Muscle layer of colon (tissue), 2 donors: ENCODE data around the gene TPD52L1.

Experiments used
- H3K27ac ChIP-seq: one replicate; pipeline ENCODE4 v1.7.0; 2013; ENCODE audit warnings: low read depth, mild to moderate bottlenecking, low read length, moderate library complexity
- H3K27me3 ChIP-seq, 2 donors: one replicate each; pipeline ENCODE4 v1.7.0; 2013; ENCODE audit warnings: low read length in 2 of 2, mild to moderate bottlenecking in 2 of 2; ENCODE audit not compliant: insufficient read depth in 2 of 2, control insufficient read depth in 1 of 2
- H3K36me3 ChIP-seq: one replicate; pipeline ENCODE4 v1.7.0; 2013; ENCODE audit warnings: mild to moderate bottlenecking, low read length; ENCODE audit not compliant: insufficient read depth
- H3K4me1 ChIP-seq: one replicate; pipeline ENCODE4 v1.7.0; 2013; ENCODE audit warnings: mild to moderate bottlenecking, low read length; ENCODE audit not compliant: insufficient read depth
- H3K4me3 ChIP-seq, 2 donors: one replicate each; pipeline ENCODE4 v1.7.0; 2013; ENCODE audit warnings: low read length in 2 of 2, low read depth in 1 of 2, mild to moderate bottlenecking in 1 of 2, moderate library complexity in 1 of 2
- H3K9ac ChIP-seq: one replicate; pipeline ENCODE4 v1.7.0; 2013; ENCODE audit warnings: low read length
- H3K9me3 ChIP-seq: one replicate; pipeline ENCODE4 v1.7.0; 2013; ENCODE audit warnings: mild to moderate bottlenecking, low read length
- donor health status: abdominal sarcoma.
- donor health status: Adenocarcinoma of cecum.

Gene TPD52L1, protein sequence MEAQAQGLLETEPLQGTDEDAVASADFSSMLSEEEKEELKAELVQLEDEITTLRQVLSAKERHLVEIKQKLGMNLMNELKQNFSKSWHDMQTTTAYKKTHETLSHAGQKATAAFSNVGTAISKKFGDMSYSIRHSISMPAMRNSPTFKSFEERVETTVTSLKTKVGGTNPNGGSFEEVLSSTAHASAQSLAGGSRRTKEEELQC

DNA sequence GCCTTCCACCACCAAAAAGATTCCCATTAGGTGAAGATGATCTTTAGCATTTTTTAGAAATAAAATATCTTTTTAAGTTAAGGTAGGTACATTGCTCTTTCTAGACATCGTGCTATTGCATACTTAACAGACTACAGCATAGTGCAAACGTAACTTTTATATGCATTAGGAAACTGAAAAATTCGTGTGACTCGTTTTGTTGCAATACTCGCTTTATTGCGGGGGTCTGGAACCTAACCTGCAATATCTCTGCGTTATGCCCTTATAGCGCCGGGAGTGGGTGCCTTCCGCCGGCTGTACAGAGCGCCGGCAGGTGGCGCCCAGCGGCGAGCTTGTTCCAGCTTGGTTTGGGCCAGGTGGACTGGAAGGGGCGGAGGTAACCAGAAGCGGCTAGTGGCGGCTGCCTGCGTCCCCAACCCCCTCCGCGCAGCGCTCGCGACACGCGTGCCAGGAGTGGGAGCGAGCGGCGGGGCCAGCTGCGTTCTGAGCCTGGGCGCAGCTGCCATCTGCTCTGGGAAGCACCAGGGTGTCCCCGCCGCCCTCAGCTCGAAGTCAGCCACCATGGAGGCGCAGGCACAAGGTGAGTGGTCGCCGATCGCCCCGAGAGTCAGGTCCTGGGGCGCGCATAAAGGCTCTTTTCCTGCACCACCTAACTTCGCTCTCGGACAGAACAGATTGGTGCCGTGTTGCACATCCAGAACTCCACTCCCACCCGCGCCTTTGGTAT lies at the start of gene TPD52L1:
TPD52L1 (plus strand) TSS at position 383 of the 727 bp plus-strand sequence; CDS start at position 562, 179 bp downstream.
- H3K9me3 ChIP-seq = no peaks in the 10 kb centered on the region
- H3K36me3 ChIP-seq = no peaks in the 10 kb centered on the region
- H3K27ac ChIP-seq = peak within 1 kb of the TSS; percentile 91
- peak within 1 kb of the TSS; percentile 28 for H3K9ac ChIP-seq
- peaks cover 6% of the 10 kb centered on the region for H3K4me1 ChIP-seq
- H3K4me3 ChIP-seq = peak within 1 kb of the TSS; percentile 83 to 91
- no peaks in the 10 kb centered on the region for H3K27me3 ChIP-seq

DNA sequence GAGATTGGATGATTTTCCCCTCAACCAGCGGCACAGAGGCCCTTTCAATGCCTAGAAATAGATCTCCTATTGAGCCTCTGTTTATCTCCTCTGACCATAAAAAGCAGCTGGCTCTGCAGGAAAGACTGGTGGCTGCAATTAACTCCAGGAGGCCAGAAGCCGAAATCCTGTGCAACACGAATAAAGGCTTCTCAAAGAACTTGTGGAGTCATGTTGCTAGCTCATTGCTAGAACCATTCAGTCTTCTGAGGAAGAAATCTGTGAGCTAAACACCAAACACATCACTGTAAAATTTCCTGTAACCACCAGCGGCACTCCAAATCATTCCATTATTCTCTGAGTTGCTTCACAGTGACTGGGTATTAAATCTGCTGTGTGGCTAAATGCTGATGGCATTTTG lies 49.1 kb upstream of the TPD52L1 start:
- H3K27ac ChIP-seq = peak overlapping the region; percentile 29
- H3K4me1 ChIP-seq = peaks cover 44% of the 10 kb centered on the region
- no peak overlapping the region for H3K4me3 ChIP-seq
- no peaks in the 10 kb centered on the region for H3K9me3 ChIP-seq
- H3K27me3 ChIP-seq = no peaks in the 10 kb centered on the region
- no peaks in the 10 kb centered on the region for H3K36me3 ChIP-seq
- H3K9ac ChIP-seq = no peak overlapping the region

DNA sequence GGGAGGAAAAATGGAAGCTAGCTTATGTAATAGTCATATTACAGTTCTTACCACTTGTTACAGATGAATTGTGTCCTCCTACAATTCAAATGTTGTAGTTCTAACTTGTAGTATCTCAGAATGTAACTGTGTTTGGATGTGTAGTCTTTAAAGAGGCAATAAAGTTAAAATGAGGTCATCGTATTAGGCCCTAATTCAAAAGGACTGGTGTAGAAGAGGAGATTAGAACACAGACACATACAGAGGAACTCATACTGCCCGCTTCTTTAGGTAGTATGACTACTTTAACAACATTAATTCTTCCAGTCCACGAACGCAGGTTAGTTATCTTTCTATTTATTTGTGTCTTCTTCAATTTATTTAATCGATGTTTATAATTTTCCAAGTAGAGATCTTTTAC lies 46.5 kb upstream of the TPD52L1 start:
- Histone ChIP-seq H3K27ac (no peak overlapping the region), H3K9ac (no peak overlapping the region), H3K4me1 (peaks cover 22% of the 10 kb centered on the region), H3K9me3 (peaks cover 10% of the 10 kb centered on the region), H3K27me3 (no peaks in the 10 kb centered on the region), H3K4me3 (no peak overlapping the region), H3K36me3 (no peaks in the 10 kb centered on the region)

DNA sequence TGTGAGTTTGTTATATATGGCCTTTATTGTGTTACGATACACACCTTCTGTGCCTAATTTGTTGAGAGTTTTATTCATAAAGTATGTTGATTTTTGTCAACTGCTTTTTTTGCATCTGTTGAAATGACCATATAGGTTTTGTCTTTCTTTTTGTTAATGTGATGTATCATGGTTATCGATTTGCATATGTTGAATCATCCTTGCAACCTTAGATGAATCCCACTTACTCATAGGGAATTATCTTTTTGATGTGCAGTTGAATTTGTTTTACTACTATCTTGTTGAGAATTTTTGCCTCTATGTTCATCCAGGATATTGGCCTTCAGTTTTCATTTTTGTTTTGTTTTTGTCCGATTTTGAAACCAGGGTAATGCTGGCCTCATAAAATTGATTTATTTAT lies 45.7 kb upstream of the TPD52L1 start:
- Histone ChIP-seq H3K4me3 (no peak overlapping the region), H3K9ac (no peak overlapping the region), H3K9me3 (peaks cover 10% of the 10 kb centered on the region), H3K4me1 (peaks cover 16% of the 10 kb centered on the region), H3K36me3 (no peaks in the 10 kb centered on the region), H3K27me3 (no peaks in the 10 kb centered on the region), H3K27ac (no peak overlapping the region)

DNA sequence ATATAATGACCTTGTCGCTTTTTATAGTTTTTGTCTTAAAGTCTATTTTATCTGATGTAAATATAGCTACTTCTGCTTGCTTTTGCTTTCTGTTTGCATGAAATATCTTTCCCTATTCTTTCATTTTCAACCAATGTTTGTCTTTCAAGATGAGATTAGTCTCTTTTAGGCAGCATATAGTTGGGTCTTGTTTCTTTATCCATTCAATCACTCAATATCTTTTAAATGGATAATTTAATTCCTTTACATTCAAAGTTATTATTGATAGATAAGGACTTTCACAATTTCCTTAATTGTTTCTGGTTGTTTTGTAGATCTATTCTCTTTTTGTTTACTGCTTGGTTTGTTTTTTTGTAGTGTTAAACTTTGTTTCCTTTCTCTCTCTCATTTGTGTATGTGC lies 43.5 kb upstream of the TPD52L1 start:
- Histone ChIP-seq H3K9ac (no peak overlapping the region), H3K4me1 (no peaks in the 10 kb centered on the region)

DNA sequence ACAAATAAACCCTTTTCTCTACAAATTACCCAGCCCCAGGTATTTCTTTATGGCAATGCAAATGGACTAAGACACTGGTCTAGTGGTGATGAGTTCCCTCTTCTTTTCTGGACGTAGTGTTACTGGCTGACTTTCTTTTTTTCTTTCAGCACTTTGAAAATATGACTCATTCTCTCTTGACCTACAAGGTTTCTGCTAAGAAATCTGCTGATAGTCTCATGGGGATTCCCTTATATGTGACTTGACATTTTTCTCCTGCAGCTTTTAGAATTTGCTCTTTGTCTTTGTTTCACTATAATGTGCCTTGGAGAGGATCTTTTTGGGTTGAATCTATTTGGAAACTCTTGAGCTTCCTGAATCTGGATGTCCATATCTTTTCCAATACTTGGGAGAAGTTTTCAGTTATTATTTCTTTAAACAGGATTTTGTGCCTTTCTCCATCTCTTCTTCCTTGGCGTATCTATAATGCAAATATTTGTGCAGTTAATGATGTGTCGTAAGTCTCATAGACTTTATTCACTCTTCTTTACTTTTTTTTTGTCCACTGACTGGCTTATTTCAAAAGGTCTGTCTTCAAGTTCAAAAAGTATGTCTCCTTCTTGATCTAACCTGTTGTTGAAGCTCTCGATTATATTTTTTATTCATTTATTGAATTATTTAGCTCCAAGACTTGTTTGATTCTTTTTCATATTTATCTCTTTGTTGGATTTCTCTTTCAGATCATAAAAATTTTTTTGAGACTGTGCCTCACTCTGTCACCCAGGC lies 42.2 kb upstream of the TPD52L1 start:
- Histone ChIP-seq H3K9me3 (peaks cover 10% of the 10 kb centered on the region), H3K36me3 (no peaks in the 10 kb centered on the region)

More for the DNA sequence above, 43.5 kb upstream of the TPD52L1 start:
- Histone ChIP-seq H3K36me3 (no peaks in the 10 kb centered on the region), H3K4me3 (no peak overlapping the region), H3K9me3 (peaks cover 10% of the 10 kb centered on the region), H3K27ac (no peak overlapping the region), H3K27me3 (no peaks in the 10 kb centered on the region)

DNA sequence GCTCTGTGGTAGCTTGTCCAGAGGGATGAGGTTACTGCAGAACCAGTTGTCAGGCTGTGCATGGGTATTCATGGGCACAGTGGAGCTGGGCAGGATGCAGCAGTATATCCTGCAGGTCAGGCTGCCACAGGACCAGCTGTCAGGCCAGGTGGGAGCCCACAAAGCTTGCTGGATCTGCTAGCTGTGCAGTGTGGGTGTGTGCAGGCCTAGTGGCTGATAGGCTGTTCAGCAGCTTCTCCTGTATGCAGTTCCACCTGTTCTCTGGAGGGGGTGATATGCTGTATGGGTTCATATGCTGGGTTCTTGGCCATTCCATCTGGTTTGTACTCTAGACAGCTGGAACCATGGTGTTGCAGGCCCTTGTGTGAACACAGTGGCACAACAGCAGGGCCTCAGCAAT lies 40.6 kb upstream of the TPD52L1 start:
- Histone ChIP-seq H3K9me3 (peaks cover 10% of the 10 kb centered on the region), H3K9ac (no peak overlapping the region), H3K36me3 (no peaks in the 10 kb centered on the region), H3K4me3 (no peak overlapping the region), H3K27ac (no peak overlapping the region), H3K4me1 (no peaks in the 10 kb centered on the region), H3K27me3 (no peaks in the 10 kb centered on the region)

More for the DNA sequence above, 42.2 kb upstream of the TPD52L1 start:
- Histone ChIP-seq H3K27ac (no peak overlapping the region), H3K4me3 (no peak overlapping the region), H3K9ac (no peak overlapping the region), H3K27me3 (no peaks in the 10 kb centered on the region), H3K4me1 (no peaks in the 10 kb centered on the region)

DNA sequence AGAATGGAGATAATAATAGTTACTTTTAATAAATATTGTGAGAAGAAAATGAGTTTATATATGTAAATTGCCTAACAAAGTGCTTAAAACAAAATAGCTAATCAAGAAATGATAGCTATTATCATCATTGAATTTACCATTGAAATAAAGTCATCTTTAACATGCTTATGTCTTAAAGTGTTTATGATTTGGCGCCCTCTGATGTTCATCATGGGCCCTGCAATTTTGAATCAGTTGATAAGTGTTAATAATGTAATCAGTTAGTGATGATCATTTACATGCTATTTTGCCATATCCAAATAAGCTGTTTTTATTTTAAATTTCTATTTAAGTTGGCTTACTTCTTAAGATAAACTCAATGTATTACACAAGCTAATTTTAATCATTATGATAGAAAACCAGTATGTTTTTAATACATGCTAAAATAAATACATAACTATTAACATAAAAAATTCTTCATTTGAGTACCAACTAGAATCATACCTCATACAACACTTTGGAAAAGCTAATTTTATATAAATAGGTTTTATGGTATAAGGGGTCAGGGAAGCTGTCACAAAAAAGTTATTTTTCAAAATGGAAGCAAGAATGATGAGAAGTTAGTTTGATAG lies 39.2 kb upstream of the TPD52L1 start:
- H3K9ac ChIP-seq = no peak overlapping the region
- no peaks in the 10 kb centered on the region for H3K36me3 ChIP-seq
- H3K27ac ChIP-seq = no peak overlapping the region
- peaks cover 10% of the 10 kb centered on the region for H3K9me3 ChIP-seq
- H3K27me3 ChIP-seq = no peaks in the 10 kb centered on the region
- H3K4me1 ChIP-seq = no peaks in the 10 kb centered on the region
- H3K4me3 ChIP-seq = no peak overlapping the region

DNA sequence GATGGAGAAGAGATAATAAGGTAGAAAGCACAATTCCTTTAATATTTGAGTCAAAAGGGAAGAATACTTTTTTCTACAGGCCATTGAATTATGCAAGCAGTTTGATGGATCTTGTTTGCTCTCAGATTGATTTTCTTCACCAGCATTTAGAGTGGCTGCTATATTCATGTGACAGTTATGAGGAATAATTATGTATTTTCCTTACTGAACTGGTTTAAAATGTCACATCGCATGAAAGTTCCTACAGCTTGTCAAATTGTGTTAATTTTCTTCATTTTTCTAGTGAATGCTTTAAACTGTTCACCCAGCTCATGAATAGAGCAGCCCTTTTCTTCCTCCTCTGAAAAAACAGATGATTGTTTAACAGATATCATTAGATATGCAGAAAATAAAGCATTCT lies 37.4 kb upstream of the TPD52L1 start:
- Histone ChIP-seq H3K27me3 (no peaks in the 10 kb centered on the region), H3K9me3 (peaks cover 5% of the 10 kb centered on the region), H3K4me1 (no peaks in the 10 kb centered on the region), H3K36me3 (no peaks in the 10 kb centered on the region), H3K9ac (no peak overlapping the region), H3K4me3 (no peak overlapping the region), H3K27ac (no peak overlapping the region)

DNA sequence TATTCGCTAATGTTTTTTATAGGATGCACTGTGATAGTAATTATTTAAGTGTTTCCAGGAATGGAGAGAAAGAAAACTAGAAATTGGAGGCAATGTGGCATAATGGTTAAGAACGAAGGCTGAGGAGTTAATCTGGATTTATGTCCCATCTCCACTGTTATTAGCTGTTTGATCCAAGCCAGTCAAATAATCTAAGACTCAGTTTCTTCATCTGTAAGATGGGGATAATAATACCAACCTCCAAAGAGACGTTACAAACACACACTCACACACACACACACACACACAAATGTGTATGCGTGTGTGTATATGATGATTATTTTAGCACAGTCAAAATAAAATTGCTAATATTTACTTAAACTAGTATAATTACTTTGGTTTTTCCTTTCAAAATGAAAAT lies 36.9 kb upstream of the TPD52L1 start:
- no peaks in the 10 kb centered on the region for H3K4me1 ChIP-seq
- no peaks in the 10 kb centered on the region for H3K27me3 ChIP-seq
- H3K4me3 ChIP-seq = no peak overlapping the region
- H3K9me3 ChIP-seq = no peaks in the 10 kb centered on the region
- H3K36me3 ChIP-seq = no peaks in the 10 kb centered on the region
- H3K9ac ChIP-seq = no peak overlapping the region
- H3K27ac ChIP-seq = no peak overlapping the region

DNA sequence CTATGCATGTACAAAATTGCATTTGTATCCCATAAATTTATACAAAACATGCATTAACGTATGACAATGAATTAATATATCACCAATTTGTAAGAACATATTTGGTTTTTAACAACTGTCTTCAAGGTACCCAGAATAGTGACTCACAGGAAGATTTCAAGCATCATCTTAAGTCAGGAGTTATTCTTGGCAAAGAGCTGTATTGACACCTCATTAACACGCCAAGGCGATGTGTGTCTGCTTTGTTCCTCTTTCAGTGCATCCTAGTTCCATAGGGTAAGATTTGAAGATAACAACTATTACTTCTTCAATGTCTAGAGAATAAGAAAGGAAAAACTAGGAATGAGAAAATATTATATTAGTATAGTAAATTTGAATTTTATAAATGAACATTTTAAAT lies 35.8 kb upstream of the TPD52L1 start:
- no peaks in the 10 kb centered on the region for H3K4me1 ChIP-seq
- no peaks in the 10 kb centered on the region for H3K9me3 ChIP-seq
- H3K4me3 ChIP-seq = no peak overlapping the region
- no peaks in the 10 kb centered on the region for H3K36me3 ChIP-seq
- no peak overlapping the region for H3K27ac ChIP-seq
- H3K27me3 ChIP-seq = no peaks in the 10 kb centered on the region
- H3K9ac ChIP-seq = no peak overlapping the region
